ENCODE data around the gene SMIM20.

The SMIM20 gene

GRCh38 chr4:25927361-25928195, 13.6 kb downstream of the SMIM20 start:
- peak in 1 of 3 donors; percentile 8 for DNase-seq

DNA sequence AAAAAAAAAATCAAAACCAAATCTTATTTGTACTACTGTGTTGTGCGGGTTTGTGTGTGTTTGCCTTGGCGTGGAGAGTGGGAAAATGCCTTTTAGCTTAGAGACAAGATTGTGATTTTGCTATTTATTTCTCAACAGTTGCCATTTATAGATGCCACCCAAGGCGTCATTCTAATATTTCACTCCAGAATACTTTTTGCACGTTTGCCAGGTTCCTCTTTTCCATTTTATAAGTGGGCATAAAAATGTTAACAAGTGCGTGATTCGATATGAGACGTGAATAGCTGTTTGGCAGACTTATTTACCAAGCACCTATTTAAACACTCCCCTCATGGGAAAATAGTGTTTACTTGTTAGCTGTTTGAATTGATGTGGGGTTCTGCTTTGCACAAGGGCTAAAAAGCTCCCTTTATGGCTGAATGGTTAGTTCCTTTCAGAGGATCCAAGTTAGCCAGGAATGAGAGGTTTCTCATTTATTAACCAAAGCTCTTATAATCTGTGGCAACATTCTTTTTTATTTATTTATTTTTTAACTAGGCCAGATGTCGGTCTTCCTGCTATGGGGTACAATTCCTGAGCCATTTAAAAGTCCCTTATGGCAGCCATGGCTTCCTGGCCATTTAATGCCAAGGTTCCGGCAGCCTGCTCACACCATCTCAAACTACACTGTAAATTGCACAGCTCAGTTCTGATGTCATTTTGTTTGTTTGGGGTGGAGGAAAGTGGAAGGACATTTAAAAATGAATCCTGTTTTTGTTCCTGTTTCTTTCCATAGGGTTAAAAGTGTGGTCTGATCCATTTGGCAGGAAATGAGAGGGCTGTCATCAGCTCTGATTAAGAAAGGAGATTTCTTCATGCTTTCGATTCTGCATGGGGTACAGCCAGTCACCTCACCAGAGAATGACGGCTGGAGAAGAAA, 14.6 kb downstream of the SMIM20 start:
- DNase-seq: peak; percentile 83 to 95 (median 91)

DNA sequence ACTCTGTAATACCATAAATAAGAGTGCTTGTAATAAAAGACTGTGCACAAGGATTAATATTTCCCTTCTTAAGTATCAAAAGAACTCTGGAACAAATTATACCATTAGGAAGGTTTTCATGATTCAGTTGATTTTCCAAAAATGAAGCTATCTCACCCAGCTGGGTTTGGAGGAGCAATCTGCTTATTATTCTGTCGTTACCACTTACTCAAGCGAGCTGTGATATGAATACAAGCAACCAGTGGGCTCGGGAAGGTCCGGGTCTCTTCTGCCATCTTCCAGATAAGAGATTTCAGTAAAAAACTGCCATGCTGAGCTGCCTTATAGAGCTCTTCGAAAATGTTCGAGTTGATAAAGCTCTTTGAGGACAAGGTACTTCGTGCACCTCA, 15.3 kb downstream of the SMIM20 start:
- DNase-seq: no peak

GRCh38 chr4:25930731-25931354, 16.8 kb downstream of the SMIM20 start:
- peak in 1 of 3 donors; percentile 15 for DNase-seq

DNA sequence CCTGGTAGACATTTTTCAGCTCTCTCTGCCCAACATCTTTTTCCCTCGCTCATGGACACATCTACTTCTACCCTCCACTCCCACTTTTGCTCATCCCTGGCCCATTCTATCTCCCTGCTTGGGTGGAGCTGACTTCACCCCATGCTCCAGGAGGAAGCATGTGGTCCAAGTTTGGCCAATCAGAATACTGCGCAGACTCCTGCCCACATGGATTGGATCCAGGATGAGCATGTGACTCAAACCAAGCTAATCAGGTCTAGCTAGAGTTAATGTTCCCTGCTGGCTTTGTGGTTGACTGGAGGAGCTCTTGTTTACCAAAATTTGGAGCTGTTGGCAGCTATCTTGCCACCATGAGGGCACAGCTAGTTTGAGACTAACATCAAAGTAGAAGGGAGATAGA, 22.7 kb downstream of the SMIM20 start:
- no peak for DNase-seq

DNA sequence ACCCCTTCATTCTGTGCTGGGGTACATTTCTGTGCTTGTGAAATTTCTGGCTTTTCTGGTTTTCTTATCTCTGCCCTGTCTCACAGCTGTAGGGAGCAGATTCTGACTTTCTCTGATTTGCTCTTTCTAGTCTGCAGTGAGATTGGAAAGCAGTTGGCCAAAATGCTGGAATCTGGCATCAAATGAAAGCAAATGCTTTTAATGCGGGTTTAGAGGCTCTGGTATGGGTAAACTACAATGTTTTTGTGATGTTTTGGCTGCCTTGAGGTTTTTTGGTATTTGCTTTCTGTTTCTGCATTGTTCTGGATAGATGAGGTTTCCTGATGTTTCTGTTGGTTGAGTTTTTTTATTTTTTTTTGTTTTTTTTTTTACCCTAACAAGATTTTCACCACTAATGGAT, 23.8 kb downstream of the SMIM20 start:
- DNase-seq: no peak

GRCh38 chr4:25938366-25938765, 24.3 kb downstream of the SMIM20 start:
- peak in 1 of 3 donors; percentile 5 for DNase-seq

DNA sequence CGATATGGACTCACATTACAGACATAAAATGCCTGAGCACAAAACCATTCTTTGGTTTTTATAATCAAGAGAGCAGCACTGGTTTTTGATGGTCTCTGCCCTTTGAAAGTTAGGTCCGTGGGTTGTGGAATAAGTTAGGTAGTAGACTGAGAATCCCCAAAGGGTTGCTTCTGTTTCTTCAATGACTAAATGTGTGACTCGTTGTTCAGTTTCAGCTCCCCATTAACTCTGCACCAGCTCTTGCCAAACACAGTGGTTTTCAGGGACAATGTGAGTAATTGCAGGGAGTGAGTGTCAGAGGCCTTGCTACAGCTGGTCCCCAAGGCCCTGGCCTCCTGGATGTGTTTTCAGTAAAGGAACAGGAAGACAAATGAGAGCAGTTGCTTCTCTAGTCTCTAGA, 24.8 kb downstream of the SMIM20 start:
- DNase-seq: peak; percentile 82 to 92 (median 86)

- DNase-seq: no peak
Observed at GRCh38 chr4:25939330-25939729, 25.3 kb downstream of the SMIM20 start.

- no peak for DNase-seq
Observed at GRCh38 chr4:25941457-25942221, 27.6 kb downstream of the SMIM20 start.

- DNase-seq: no peak
Observed at GRCh38 chr4:25943312-25943711, 29.3 kb downstream of the SMIM20 start.

GRCh38 chr4:25943805-25944204, 29.8 kb downstream of the SMIM20 start:
- no peak for DNase-seq

- DNase-seq: no peak
Observed at GRCh38 chr4:25948051-25948450, 34.0 kb downstream of the SMIM20 start.

- DNase-seq: no peak
Observed at GRCh38 chr4:25949173-25949748, 35.2 kb downstream of the SMIM20 start.

GRCh38 chr4:25949994-25950393, 36.0 kb downstream of the SMIM20 start:
- no peak for DNase-seq

- DNase-seq: no peak
Observed at GRCh38 chr4:25950461-25951389, 36.7 kb downstream of the SMIM20 start.

- DNase-seq: no peak
Observed at GRCh38 chr4:25951390-25951952, 37.5 kb downstream of the SMIM20 start.

GRCh38 chr4:25953740-25954139, 39.7 kb downstream of the SMIM20 start:
- no peak for DNase-seq

GRCh38 chr4:25954293-25954904, 40.4 kb downstream of the SMIM20 start:
- DNase-seq: no peak

- DNase-seq: no peak
Observed at GRCh38 chr4:25955705-25956104, 41.7 kb downstream of the SMIM20 start.
